Measurements from ENCODE around the gene METRN. TPM values are rescaled to one million over a fixed set of nuclear protein-coding genes. Genes with fewer than 3 reads are reported as not detected.

METRN gene
- total and polyA plus RNA-seq, 12 donors = 51.4 to 103 (median 60.5) TPM

DNA sequence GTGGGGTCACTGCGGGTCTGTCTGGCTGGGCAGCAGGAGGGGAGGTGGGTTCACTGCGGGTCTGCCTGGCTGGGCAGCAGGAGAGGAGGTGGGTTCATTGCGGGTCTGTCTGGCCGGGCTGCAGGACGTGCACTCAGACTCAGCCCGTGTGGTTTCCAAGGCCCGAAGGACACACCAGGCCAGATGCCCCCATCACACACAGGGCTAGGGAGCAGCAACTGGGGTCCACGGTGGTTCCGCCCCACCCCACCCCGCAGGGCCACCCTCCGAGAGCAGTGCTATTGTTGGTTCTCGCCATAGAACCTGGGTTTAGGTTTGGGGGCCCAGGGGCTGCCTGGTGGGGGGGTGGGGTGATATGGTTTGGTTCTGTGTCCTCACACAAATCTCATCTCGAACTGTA is 31.7 kb downstream of the METRN start:
- Histone ChIP-seq H3K36me3 (no peaks in the 10 kb centered on the region), H3K27ac (no peak overlapping the region), H3K27me3 (peaks cover 0 to 18% (median 4%) of the 10 kb centered on the region in 7 donors), H3K9me3 (no peaks in the 10 kb centered on the region), H3K4me3 (no peak overlapping the region), H3K4me1 (peaks cover 0 to 6% (median 0%) of the 10 kb centered on the region in 9 donors)
- ATAC-seq = peak in 1 of 8 donors; percentile 17
- intact Hi-C loops (cut with DNase I) = no loop called here
- no peak for DNase-seq
- WGBS, 2 donors = 80 to 81% methylated on average over 12 to 13 of the region's 13 CpGs
- TF ChIP-seq, protein P1, sequence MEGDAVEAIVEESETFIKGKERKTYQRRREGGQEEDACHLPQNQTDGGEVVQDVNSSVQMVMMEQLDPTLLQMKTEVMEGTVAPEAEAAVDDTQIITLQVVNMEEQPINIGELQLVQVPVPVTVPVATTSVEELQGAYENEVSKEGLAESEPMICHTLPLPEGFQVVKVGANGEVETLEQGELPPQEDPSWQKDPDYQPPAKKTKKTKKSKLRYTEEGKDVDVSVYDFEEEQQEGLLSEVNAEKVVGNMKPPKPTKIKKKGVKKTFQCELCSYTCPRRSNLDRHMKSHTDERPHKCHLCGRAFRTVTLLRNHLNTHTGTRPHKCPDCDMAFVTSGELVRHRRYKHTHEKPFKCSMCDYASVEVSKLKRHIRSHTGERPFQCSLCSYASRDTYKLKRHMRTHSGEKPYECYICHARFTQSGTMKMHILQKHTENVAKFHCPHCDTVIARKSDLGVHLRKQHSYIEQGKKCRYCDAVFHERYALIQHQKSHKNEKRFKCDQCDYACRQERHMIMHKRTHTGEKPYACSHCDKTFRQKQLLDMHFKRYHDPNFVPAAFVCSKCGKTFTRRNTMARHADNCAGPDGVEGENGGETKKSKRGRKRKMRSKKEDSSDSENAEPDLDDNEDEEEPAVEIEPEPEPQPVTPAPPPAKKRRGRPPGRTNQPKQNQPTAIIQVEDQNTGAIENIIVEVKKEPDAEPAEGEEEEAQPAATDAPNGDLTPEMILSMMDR (IDR thresholded peaks at IDR 0.05) = no peak

DNA sequence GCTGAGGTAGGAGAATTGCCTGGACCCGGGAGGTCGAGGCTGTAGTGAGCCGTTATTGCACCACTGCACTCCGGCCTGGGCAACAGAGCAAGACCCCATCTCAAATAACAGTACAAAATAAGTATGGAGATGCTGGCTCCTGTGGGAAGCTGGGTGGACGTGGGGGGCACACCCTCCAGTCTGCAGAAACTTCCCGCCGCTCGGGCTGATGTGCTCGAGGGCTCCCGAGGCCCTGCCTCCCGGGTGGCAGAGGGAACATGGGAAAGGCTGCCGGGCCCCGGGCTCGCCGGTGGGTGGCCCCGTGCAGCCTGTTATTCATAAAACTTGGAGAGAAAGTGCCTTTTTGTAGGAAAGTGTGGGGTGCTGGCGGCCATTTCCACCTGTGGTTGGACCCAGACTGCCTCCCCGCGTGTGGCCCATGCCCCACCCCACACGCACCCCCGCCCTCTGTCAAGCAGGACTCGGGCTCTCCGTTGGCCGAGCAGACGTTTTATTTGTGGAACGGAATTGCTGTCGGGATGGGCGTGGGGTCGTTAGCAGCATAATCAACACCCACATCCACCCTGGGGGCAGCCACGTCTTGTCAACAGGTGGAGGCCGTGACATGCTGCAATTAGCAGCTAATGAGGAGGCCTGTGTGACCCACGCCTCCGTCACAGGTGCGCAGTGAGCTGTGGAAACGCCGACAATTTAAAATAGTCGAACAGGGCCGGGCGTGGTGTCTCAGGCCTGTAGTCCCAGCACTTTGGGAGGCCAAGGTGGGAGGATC is 33.2 kb downstream of the METRN start:
- Histone ChIP-seq H3K27ac (no peak overlapping the region), H3K9me3 (no peaks in the 10 kb centered on the region), H3K4me1 (peaks cover 0 to 9% (median 0%) of the 10 kb centered on the region in 9 donors), H3K27me3 (peaks cover 0 to 16% (median 4%) of the 10 kb centered on the region in 7 donors), H3K4me3 (no peak overlapping the region), H3K36me3 (no peaks in the 10 kb centered on the region)
- 82 to 83% methylated on average over 39 of the region's 39 CpGs for WGBS, 2 donors
- TF ChIP-seq, protein P1 (IDR thresholded peaks at IDR 0.05) = no peak
- DNase-seq = no peak
- intact Hi-C loops (cut with DNase I) = no loop called here
- ATAC-seq = no peak

DNA sequence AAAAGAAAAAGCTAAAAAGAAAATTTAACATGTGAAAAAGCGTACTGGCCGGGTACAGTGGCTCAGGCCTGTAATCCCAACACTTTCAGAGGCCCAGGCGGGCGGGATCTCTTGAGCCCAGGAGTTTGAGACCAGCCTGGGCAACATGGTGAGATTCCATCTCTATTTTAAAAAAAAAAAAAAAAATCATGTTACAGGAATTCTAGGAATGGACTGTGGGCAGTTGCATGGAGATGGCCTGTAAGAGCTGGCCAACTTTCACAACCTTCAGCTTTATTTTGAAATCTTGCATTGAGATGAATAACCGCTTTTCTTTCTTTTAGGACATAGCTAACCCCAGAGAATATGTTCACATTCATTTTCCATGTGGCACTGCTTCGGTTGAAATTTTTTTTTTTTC is 34.1 kb downstream of the METRN start:
- TF ChIP-seq, protein P1 (IDR thresholded peaks at IDR 0.05) = no peak
- no peak for DNase-seq
- Histone ChIP-seq H3K9me3 (no peaks in the 10 kb centered on the region), H3K4me1 (peaks cover 0 to 9% (median 0%) of the 10 kb centered on the region in 9 donors), H3K27ac (no peak overlapping the region), H3K27me3 (peaks cover 0 to 12% (median 4%) of the 10 kb centered on the region in 7 donors), H3K4me3 (no peak overlapping the region), H3K36me3 (no peaks in the 10 kb centered on the region)
- 81 to 90% methylated on average over 6 of the region's 6 CpGs for WGBS, 2 donors
- no peak for ATAC-seq
- intact Hi-C loops (cut with DNase I) = no loop called here

DNA sequence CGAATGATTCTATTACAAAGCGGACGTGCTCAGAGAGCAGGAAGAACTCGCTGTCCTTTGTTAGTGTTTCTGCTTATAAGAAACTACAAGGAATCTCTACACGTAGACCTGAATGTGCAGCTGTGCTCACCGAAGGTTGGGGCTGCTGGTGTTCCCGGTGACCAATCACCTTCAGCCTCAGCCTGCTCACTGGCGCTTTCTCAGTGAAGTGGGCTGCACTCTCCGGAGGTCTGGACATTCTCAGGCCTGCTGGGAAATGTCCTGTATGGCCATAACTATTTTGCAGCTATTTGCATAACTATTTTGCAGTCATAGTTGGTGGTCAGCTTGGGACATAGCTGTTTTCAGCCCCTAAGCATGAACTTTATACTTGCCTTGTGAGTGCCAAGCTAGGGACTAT is 35.6 kb downstream of the METRN start:
- 44 to 49% methylated on average over 9 of the region's 9 CpGs for WGBS, 2 donors
- TF ChIP-seq, protein P1 (IDR thresholded peaks at IDR 0.05) = no peak
- no peak overlapping the region for H3K4me3 ChIP-seq
- DNase-seq (no peak), ATAC-seq (no peak)
- intact Hi-C loops (cut with DNase I) = no loop called here
- H3K27ac ChIP-seq = no peak overlapping the region
- H3K9me3 ChIP-seq = no peaks in the 10 kb centered on the region
- peaks cover 0 to 15% (median 0%) of the 10 kb centered on the region in 7 donors for H3K27me3 ChIP-seq
- H3K4me1 ChIP-seq = peaks cover 0 to 9% (median 0%) of the 10 kb centered on the region in 9 donors
- H3K36me3 ChIP-seq = no peaks in the 10 kb centered on the region
